ENCODE data around the gene TNPO2.

GRCh38 chr19:12676384-12676792, 47.3 kb downstream of the TNPO2 start:
- TF ChIP-seq POLR2AphosphoS5 (IDR thresholded peaks at IDR 0.05; ENCODE audit: borderline replicate concordance, low read depth, low read length), result no peak
- TF ChIP-seq EZH2 (IDR thresholded peaks at IDR 0.05), result no peak

Measured in SK-N-MC (cell line).